HG03135 (cell line): ENCODE results near the gene LRRC49.
"Not testable (repeated sequence)": the region's sequence is repeated elsewhere in the genome, so short reads cannot be mapped to it uniquely, and the experiment has no call there.

ENCODE experiments used
- ATAC-seq: cut with Tn5 transposase; IDR thresholded peaks from one replicate; pipeline ENCODE4 v1.9.1; 2021; ENCODE audit warnings: mild to moderate bottlenecking, moderate library complexity; ENCODE audit not compliant: unreplicated experiment

The LRRC49 gene

GRCh38 chr15:70866982-70867641, 25.5 kb upstream of the LRRC49 start:
- no peak for ATAC-seq

- ATAC-seq, result no peak
Measured at GRCh38 chr15:70867911-70868467, 24.6 kb upstream of the LRRC49 start.

GRCh38 chr15:70869346-70869745, 23.3 kb upstream of the LRRC49 start:
- ATAC-seq, result no peak

- ATAC-seq, result no peak
Measured at GRCh38 chr15:70870051-70870450, 22.6 kb upstream of the LRRC49 start.

- not testable (repeated sequence) for ATAC-seq
Measured at GRCh38 chr15:70871490-70871889, 21.1 kb upstream of the LRRC49 start.

GRCh38 chr15:70873232-70874054, 19.2 kb upstream of the LRRC49 start:
- no peak for ATAC-seq

GRCh38 chr15:70875001-70875782, 17.4 kb upstream of the LRRC49 start:
- no peak for ATAC-seq

GRCh38 chr15:70876011-70876410, 16.6 kb upstream of the LRRC49 start:
- no peak for ATAC-seq

- ATAC-seq, result no peak
Measured at GRCh38 chr15:70876683-70877082, 15.9 kb upstream of the LRRC49 start.

- ATAC-seq, result no peak
Measured at GRCh38 chr15:70879401-70879800, 13.2 kb upstream of the LRRC49 start.

GRCh38 chr15:70880781-70881180, 11.8 kb upstream of the LRRC49 start:
- ATAC-seq, result no peak

GRCh38 chr15:70882361-70882760, 10.3 kb upstream of the LRRC49 start:
- ATAC-seq, result no peak

GRCh38 chr15:70892912-70893560, 410 bp downstream of the LRRC49 start:
- ATAC-seq, result peak; percentile 4

GRCh38 chr15:70902107-70902506, 9.5 kb downstream of the LRRC49 start:
- no peak for ATAC-seq

- ATAC-seq, result no peak
Measured at GRCh38 chr15:70906842-70907241, 14.2 kb downstream of the LRRC49 start.

- no peak for ATAC-seq
Measured at GRCh38 chr15:70907784-70908471, 15.3 kb downstream of the LRRC49 start.

- ATAC-seq, result no peak
Measured at GRCh38 chr15:70910958-70911357, 18.3 kb downstream of the LRRC49 start.

GRCh38 chr15:70912187-70912586, 19.6 kb downstream of the LRRC49 start:
- ATAC-seq, result no peak

GRCh38 chr15:70916531-70916930, 23.9 kb downstream of the LRRC49 start:
- no peak for ATAC-seq

GRCh38 chr15:70917955-70918354, 25.3 kb downstream of the LRRC49 start:
- no peak for ATAC-seq
